Stomach (tissue), 9 donors: ENCODE results near the gene LZTR1. TPM values are rescaled to one million over a fixed set of nuclear protein-coding genes. Genes with fewer than 3 reads are reported as not detected.
A peak's percentile ranks its signal among the peaks of the same experiment; 100 is the strongest.

Experiments used
- DNase-seq, 2 donors: peaks; one replicate each; pipeline versions ENCODE4 v3.0.0 to v3.0.0-alpha.2; 2013 to 2019
- H3K27ac ChIP-seq, 5 donors: fragments of 200-600 bp in 4 of 5; sonication (generic) in 4 of 5; one replicate each; pipeline ENCODE4 v1.5.1; 2013 to 2019; ENCODE audit warnings: mild to moderate bottlenecking in 1 of 5, moderate library complexity in 1 of 5
- H3K27me3 ChIP-seq, 3 donors: fragments of 200-600 bp; sonication (generic); one replicate each; pipeline ENCODE4 v1.5.1; 2017 to 2019; ENCODE audit warnings: mixed run types in 1 of 3
- H3K36me3 ChIP-seq, 4 donors: fragments of 200-600 bp; sonication (generic); 1 replicate in 3 of 4; 2 replicates in 1 of 4; pipeline ENCODE4 v1.5.1; 2016 to 2019
- H3K4me1 ChIP-seq, 4 donors: fragments of 200-600 bp; sonication (generic); one replicate each; pipeline ENCODE4 v1.5.1; 2016 to 2019
- H3K4me3 ChIP-seq, 4 donors: fragments of 200-600 bp; sonication (generic) in 3 of 4; one replicate each; pipeline ENCODE4 v1.5.1; 2016 to 2019; ENCODE audit warnings: mild to moderate bottlenecking in 1 of 4
- H3K9me3 ChIP-seq, 4 donors: fragments of 200-600 bp; sonication (generic); one replicate each; pipeline ENCODE4 v1.5.1; 2016 to 2019
- CTCF ChIP-seq, 7 experiments: fragments of 450-650 bp in 4 of 7; fragments of 200-600 bp in 3 of 7; sonication (generic) in 3 of 7; IDR thresholded peaks; one replicate each; pipeline ENCODE4 v1.5.1; 2016 to 2019; ENCODE audit warnings: antibody characterized with exemption in 7 of 7, control low read depth in 2 of 7, mild to moderate bottlenecking in 1 of 7
- EP300 ChIP-seq: sonication (generic); formaldehyde crosslinking; IDR thresholded peaks from one replicate; pipeline ENCODE4 v1.6.1; 2017; ENCODE audit warnings: antibody characterized with exemption
- POLR2A ChIP-seq, 4 donors: fragments of 450-650 bp; IDR thresholded peaks; one replicate each; pipeline ENCODE4 v1.6.1; 2016; ENCODE audit warnings: antibody characterized with exemption in 4 of 4, control low read depth in 2 of 4, mild to moderate bottlenecking in 1 of 4, moderate library complexity in 1 of 4
- POLR2AphosphoS5 ChIP-seq, 3 donors: sonication (generic); formaldehyde crosslinking; IDR thresholded peaks; one replicate each; pipeline ENCODE4 v1.6.1; 2016; ENCODE audit warnings: antibody characterized with exemption in 3 of 3
- WGBS, 5 donors: extraction: QIAGEN DNeasy Blood & Tissue Kit in 3 of 5; methylation state at CpG; one replicate each; pipeline versions ENCODE4 v1.1.5 to v1.1.7; 2013 to 2018; 5-methylcytosine and 5-hydroxymethylcytosine counted together
- intact Hi-C: fragments of 100-400 bp; cut with DNase I; formaldehyde crosslinking; loops from one replicate; pipeline ENCODE4 v1.15.1; 2023; ENCODE audit warnings: low total_unique reads
- polyA plus RNA-seq, 3 donors: library from polyadenylated mRNA; stranded (reverse); fragments of 200-250 nt; gene quantifications; one replicate each; pipeline ENCODE4 v1.2.3, GENCODE V29; 2013
- total RNA-seq, 5 donors: library from RNA; depleted of rRNA; stranded (reverse); fragments of >200 nt; gene quantifications; one replicate each; pipeline versions ENCODE4 v1.1.0 to v1.2.3, GENCODE V29; 2014 to 2016
- donor health status: healthy with polysubstance abuse.
- donor health status: Bipolar disorder and iron deficiency.
- donor health status: healthy.

Gene LZTR1
- total and polyA plus RNA-seq, 8 donors: 13.7 to 148 (median 29.5) TPM

GRCh38 chr22:20953342-20953608 lies 28.8 kb upstream of the LZTR1 start:
- Histone ChIP-seq H3K27me3 (no peaks in the 10 kb centered on the region), H3K9me3 (no peaks in the 10 kb centered on the region), H3K4me3 (no peak overlapping the region), H3K4me1 (peaks cover 29 to 55% (median 39%) of the 10 kb centered on the region in 4 donors), H3K36me3 (peaks cover 26 to 54% (median 52%) of the 10 kb centered on the region in 4 donors), H3K27ac (no peak overlapping the region)
- intact Hi-C loops: no loop called here
- no peak for TF ChIP-seq POLR2A (IDR thresholded peaks at IDR 0.05)
- TF ChIP-seq CTCF (IDR thresholded peaks at IDR 0.05): no peak
- TF ChIP-seq POLR2AphosphoS5 (IDR thresholded peaks at IDR 0.05): no peak
- TF ChIP-seq EP300: no peak
- WGBS, 5 donors: 69 to 73% (median 71%) methylated on average over 3 of the region's 3 CpGs
- DNase-seq: no peak

- DNase-seq: peak in 1 of 2 donors; percentile 52
- peaks cover 29 to 51% (median 40%) of the 10 kb centered on the region in 4 donors for H3K4me1 ChIP-seq
- 84 to 97% (median 93%) methylated on average over 8 of the region's 8 CpGs for WGBS, 5 donors
- H3K4me3 ChIP-seq: no peak overlapping the region
- peaks cover 26 to 54% (median 52%) of the 10 kb centered on the region in 4 donors for H3K36me3 ChIP-seq
- H3K27me3 ChIP-seq: no peaks in the 10 kb centered on the region
- no peak overlapping the region for H3K27ac ChIP-seq
- H3K9me3 ChIP-seq: no peaks in the 10 kb centered on the region
- intact Hi-C loops: no loop called here
- no peak for TF ChIP-seq EP300
- no peak for TF ChIP-seq POLR2A (IDR thresholded peaks at IDR 0.05)
- TF ChIP-seq POLR2AphosphoS5 (IDR thresholded peaks at IDR 0.05): no peak
- TF ChIP-seq CTCF (IDR thresholded peaks at IDR 0.05): no peak
These were observed 28.2 kb upstream of the LZTR1 start for GRCh38 chr22:20953668-20954500.

- no peak for DNase-seq
- H3K36me3 ChIP-seq: peaks cover 13 to 38% (median 37%) of the 10 kb centered on the region in 4 donors
- no peak for TF ChIP-seq EP300
- peaks cover 29 to 46% (median 39%) of the 10 kb centered on the region in 4 donors for H3K4me1 ChIP-seq
- H3K4me3 ChIP-seq: no peak overlapping the region
- 67 to 93% (median 90%) methylated on average over 7 of the region's 7 CpGs for WGBS, 5 donors
- H3K27ac ChIP-seq: no peak overlapping the region
- H3K9me3 ChIP-seq: no peaks in the 10 kb centered on the region
- intact Hi-C loops: no loop called here
- no peaks in the 10 kb centered on the region for H3K27me3 ChIP-seq
These were observed 26.5 kb upstream of the LZTR1 start for GRCh38 chr22:20955548-20955947.

GRCh38 chr22:20956258-20957101 lies 25.6 kb upstream of the LZTR1 start:
- peak overlapping the region; percentile 63 to 76 (median 66) for H3K4me3 ChIP-seq
- H3K9me3 ChIP-seq: no peaks in the 10 kb centered on the region
- H3K4me1 ChIP-seq: peaks cover 25 to 39% (median 30%) of the 10 kb centered on the region in 4 donors
- WGBS, 5 donors: 33 to 55% (median 46%) methylated on average over 10 to 27 of the region's 27 CpGs
- intact Hi-C loops: no loop called here
- peak overlapping the region in 3 of 5 donors; percentile 56 to 66 (median 60) for H3K27ac ChIP-seq
- peak in 1 of 2 donors; percentile 81 for DNase-seq
- peaks cover 6 to 29% (median 27%) of the 10 kb centered on the region in 4 donors for H3K36me3 ChIP-seq
- TF ChIP-seq EP300 (no peak), POLR2A (IDR thresholded peaks at IDR 0.05) (no peak), CTCF (IDR thresholded peaks at IDR 0.05) (no peak), POLR2AphosphoS5 (IDR thresholded peaks at IDR 0.05) (no peak)
- no peaks in the 10 kb centered on the region for H3K27me3 ChIP-seq
